Nephron progenitor cell (in vitro differentiated cells): Measurements from ENCODE around the gene WDR62.

ENCODE experiments used
- DNase-seq: peaks from one replicate; pipeline ENCODE4 v3.0.0; 2021
- H3K27ac Mint-ChIP-seq: 2 replicates; pipeline ENCODE4 v1.8.0; 2021; ENCODE audit warnings: mild to moderate bottlenecking, moderate library complexity, mixed read lengths
- H3K27me3 Mint-ChIP-seq: 2 replicates; pipeline ENCODE4 v1.8.0; 2021; ENCODE audit warnings: mild to moderate bottlenecking, low read depth, mixed read lengths; ENCODE audit not compliant: poor library complexity
- H3K36me3 Mint-ChIP-seq: 2 replicates; pipeline ENCODE4 v1.8.0; 2021; ENCODE audit warnings: low read depth, mixed read lengths
- H3K4me1 Mint-ChIP-seq: 2 replicates; pipeline ENCODE4 v1.8.0; 2021; ENCODE audit warnings: mixed read lengths
- H3K4me3 Mint-ChIP-seq: 2 replicates; pipeline ENCODE4 v1.8.0; 2021; ENCODE audit warnings: mild to moderate bottlenecking, moderate library complexity, mixed read lengths
- H3K9me3 Mint-ChIP-seq: 2 replicates; pipeline ENCODE4 v1.8.0; 2021; ENCODE audit warnings: mild to moderate bottlenecking, moderate library complexity, mixed read lengths
- CTCF ChIP-seq: fragments of 200-600 bp; sonication (generic); IDR thresholded peaks from 2 replicates; pipeline ENCODE4 v1.5.0; 2021; ENCODE audit warnings: antibody characterized with exemption

Gene WDR62

GRCh38 chr19:36142046-36142445 is 87.3 kb downstream of the WDR62 start:
- peaks cover 43% of the 10 kb centered on the region for H3K36me3 Mint-ChIP-seq

GRCh38 chr19:36142496-36142895 is 87.8 kb downstream of the WDR62 start:
- DNase-seq: no peak
- no peak for TF ChIP-seq CTCF
- H3K4me3 Mint-ChIP-seq: peak overlapping the region; percentile 21
- peak overlapping the region; percentile 8 for H3K27ac Mint-ChIP-seq
- H3K4me1 Mint-ChIP-seq: peaks cover 11% of the 10 kb centered on the region
- H3K36me3 Mint-ChIP-seq: peaks cover 46% of the 10 kb centered on the region
- peaks cover 5% of the 10 kb centered on the region for H3K27me3 Mint-ChIP-seq
- no peaks in the 10 kb centered on the region for H3K9me3 Mint-ChIP-seq

More at GRCh38 chr19:36142046-36142445, 87.3 kb downstream of the WDR62 start:
- H3K4me1 Mint-ChIP-seq: peaks cover 12% of the 10 kb centered on the region
- H3K9me3 Mint-ChIP-seq: no peaks in the 10 kb centered on the region
- H3K4me3 Mint-ChIP-seq: no peak overlapping the region
- H3K27me3 Mint-ChIP-seq: peaks cover 5% of the 10 kb centered on the region
- no peak overlapping the region for H3K27ac Mint-ChIP-seq
- no peak for DNase-seq
- TF ChIP-seq CTCF: no peak

GRCh38 chr19:36144624-36145023 is 89.9 kb downstream of the WDR62 start:
- H3K9me3 Mint-ChIP-seq: no peaks in the 10 kb centered on the region
- peaks cover 5% of the 10 kb centered on the region for H3K27me3 Mint-ChIP-seq
- peaks cover 63% of the 10 kb centered on the region for H3K36me3 Mint-ChIP-seq
- DNase-seq: no peak
- H3K4me3 Mint-ChIP-seq: no peak overlapping the region
- TF ChIP-seq CTCF: no peak
- H3K27ac Mint-ChIP-seq: no peak overlapping the region
- H3K4me1 Mint-ChIP-seq: peaks cover 11% of the 10 kb centered on the region

- H3K27ac Mint-ChIP-seq: no peak overlapping the region
- H3K9me3 Mint-ChIP-seq: no peaks in the 10 kb centered on the region
- no peaks in the 10 kb centered on the region for H3K27me3 Mint-ChIP-seq
- no peaks in the 10 kb centered on the region for H3K4me1 Mint-ChIP-seq
- no peak overlapping the region for H3K4me3 Mint-ChIP-seq
- no peak for TF ChIP-seq CTCF
- DNase-seq: no peak
- peaks cover 62% of the 10 kb centered on the region for H3K36me3 Mint-ChIP-seq
Observed at GRCh38 chr19:36149673-36150406, 95.1 kb downstream of the WDR62 start.

GRCh38 chr19:36150586-36150985 is 95.9 kb downstream of the WDR62 start:
- peaks cover 57% of the 10 kb centered on the region for H3K36me3 Mint-ChIP-seq
- no peak for DNase-seq
- no peak for TF ChIP-seq CTCF
- H3K4me1 Mint-ChIP-seq: peaks cover 7% of the 10 kb centered on the region
- H3K9me3 Mint-ChIP-seq: no peaks in the 10 kb centered on the region
- no peaks in the 10 kb centered on the region for H3K27me3 Mint-ChIP-seq
- no peak overlapping the region for H3K27ac Mint-ChIP-seq
- no peak overlapping the region for H3K4me3 Mint-ChIP-seq
